ENCODE data around the gene APOBEC2.

- TF ChIP-seq ZNF253 (CRISPR knock-in tag; conservative IDR thresholded peaks at IDR 0.05) (no peak), IRF1 (CRISPR knock-in tag; IDR thresholded peaks at IDR 0.05; ENCODE audit: borderline replicate concordance) (no peak), ZZZ3 (IDR thresholded peaks at IDR 0.05) (no peak), MIER1 (IDR thresholded peaks at IDR 0.05; ENCODE audit: low read depth) (no peak)
Observed at GRCh38 chr6:41054511-41054910, 1.5 kb downstream of the APOBEC2 start.

All from K562 (cell line).